ES-I3 (cell line): ENCODE data around the gene AJUBA.

Experiments
- H3K36me3 ChIP-seq: 2 replicates; pipeline ENCODE4 v1.6.1; 2013; ENCODE audit warnings: mild to moderate bottlenecking, low read length, control low read depth, moderate library complexity; ENCODE audit not compliant: insufficient read depth
- H3K4me1 ChIP-seq: 2 replicates; pipeline ENCODE4 v1.6.1; 2013; ENCODE audit warnings: mild to moderate bottlenecking, control low read depth, low read length; ENCODE audit not compliant: insufficient read depth
- H3K9ac ChIP-seq: 2 replicates; pipeline ENCODE4 v1.6.1; 2013; ENCODE audit warnings: low read depth, mild to moderate bottlenecking, low read length, moderate library complexity
- H3K9me3 ChIP-seq: 2 replicates; pipeline ENCODE4 v1.6.1; 2013; ENCODE audit warnings: mild to moderate bottlenecking, low read length, moderate library complexity; ENCODE audit not compliant: control insufficient read depth, insufficient read depth

AJUBA gene

DNA sequence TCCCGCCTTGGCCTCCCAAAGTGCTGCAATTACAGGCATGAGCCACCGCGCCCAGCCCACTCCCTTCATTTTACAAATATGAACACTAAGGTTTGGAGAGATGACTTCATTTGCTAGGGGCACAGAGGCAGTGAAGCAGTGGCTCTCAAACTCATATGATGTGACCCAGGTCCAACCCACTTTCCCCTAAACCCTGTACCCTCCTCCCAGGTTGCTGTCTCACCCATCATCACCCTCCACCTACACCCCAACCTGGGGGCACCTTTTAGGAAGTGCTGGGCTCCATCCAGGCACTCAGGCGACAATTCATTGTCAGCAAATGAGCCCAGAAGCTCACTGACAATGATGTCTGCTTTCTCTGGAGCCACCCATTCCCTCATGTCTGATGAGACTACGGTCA, 58.6 kb downstream of the AJUBA start:
- H3K9ac ChIP-seq = no peak overlapping the region
- peaks cover 17% of the 10 kb centered on the region for H3K4me1 ChIP-seq
- no peaks in the 10 kb centered on the region for H3K9me3 ChIP-seq
- peaks cover 31% of the 10 kb centered on the region for H3K36me3 ChIP-seq

DNA sequence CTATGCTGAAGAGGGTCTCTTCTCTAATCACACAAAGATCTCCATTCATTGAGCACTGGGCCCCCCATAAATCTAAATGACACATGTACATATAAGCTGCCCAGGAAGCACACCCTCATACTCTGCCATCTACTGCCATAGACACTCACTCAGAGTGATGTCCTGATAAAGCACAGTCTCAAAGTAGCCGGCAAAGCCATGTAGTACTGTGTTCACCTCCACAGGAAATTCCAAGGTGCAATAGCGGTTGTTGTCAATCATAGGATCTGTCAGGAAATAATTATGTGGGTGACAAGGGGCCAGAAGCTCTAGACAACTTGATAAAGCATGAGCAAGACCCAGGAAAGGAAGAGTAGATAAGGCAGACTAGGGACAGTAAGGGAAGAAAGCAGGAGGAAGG, 60.1 kb downstream of the AJUBA start:
- H3K36me3 ChIP-seq = peaks cover 31% of the 10 kb centered on the region
- no peak overlapping the region for H3K9ac ChIP-seq
- peaks cover 9% of the 10 kb centered on the region; the same call in 1 of the 2 replicates for H3K4me1 ChIP-seq
- no peaks in the 10 kb centered on the region for H3K9me3 ChIP-seq
